ENCODE results near the gene ARHGAP44. TPM values are rescaled to one million over a fixed set of nuclear protein-coding genes. Genes with fewer than 3 reads are reported as not detected.

ARHGAP44 gene
- total RNA-seq, 2 experiments from 2014 or later, result 13.7 to 19.9 TPM

DNA sequence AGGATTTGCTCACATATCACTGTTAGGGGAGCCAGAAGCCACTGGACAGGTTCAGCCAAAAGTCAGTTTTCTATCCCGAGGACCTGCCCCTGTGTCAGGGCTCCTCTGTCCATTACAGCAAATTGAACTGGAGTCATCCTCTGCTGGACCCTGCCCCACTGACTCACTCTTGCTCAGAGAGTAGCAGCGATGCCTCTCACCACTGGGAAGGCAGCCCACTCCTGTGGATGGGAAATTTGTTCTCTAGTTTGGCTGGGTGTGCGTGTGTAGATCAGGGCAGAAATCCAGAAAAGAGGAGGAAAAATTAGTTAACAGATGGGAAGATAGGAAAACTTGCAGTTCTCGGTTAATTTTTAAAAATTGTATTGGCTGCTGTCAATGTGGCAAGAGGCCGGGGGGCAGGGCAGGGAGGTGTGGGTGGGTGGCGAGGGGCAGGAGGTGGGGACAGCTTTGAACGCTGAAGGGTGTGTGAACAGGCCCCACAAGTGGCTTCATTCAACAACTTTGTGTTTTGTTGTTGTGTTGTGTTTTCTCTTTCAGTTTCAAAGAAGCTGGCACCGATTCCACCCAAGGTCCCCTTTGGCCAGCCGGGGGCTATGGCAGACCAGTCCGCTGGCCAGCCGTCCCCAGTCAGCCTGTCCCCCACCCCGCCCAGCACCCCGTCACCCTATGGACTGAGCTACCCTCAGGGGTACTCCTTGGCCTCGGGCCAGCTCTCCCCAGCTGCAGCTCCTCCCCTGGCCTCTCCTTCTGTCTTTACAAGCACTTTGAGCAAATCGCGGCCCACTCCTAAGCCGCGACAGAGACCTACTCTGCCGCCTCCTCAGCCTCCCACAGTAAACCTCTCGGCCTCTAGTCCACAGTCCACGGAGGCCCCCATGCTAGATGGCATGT is 194.9 kb downstream of the ARHGAP44 start:
- TF ChIP-seq, protein P1, sequence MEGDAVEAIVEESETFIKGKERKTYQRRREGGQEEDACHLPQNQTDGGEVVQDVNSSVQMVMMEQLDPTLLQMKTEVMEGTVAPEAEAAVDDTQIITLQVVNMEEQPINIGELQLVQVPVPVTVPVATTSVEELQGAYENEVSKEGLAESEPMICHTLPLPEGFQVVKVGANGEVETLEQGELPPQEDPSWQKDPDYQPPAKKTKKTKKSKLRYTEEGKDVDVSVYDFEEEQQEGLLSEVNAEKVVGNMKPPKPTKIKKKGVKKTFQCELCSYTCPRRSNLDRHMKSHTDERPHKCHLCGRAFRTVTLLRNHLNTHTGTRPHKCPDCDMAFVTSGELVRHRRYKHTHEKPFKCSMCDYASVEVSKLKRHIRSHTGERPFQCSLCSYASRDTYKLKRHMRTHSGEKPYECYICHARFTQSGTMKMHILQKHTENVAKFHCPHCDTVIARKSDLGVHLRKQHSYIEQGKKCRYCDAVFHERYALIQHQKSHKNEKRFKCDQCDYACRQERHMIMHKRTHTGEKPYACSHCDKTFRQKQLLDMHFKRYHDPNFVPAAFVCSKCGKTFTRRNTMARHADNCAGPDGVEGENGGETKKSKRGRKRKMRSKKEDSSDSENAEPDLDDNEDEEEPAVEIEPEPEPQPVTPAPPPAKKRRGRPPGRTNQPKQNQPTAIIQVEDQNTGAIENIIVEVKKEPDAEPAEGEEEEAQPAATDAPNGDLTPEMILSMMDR (conservative IDR thresholded peaks at IDR 0.05; ENCODE audit: low read length), result no peak
- TF ChIP-seq EZH2phosphoT487 (IDR thresholded peaks at IDR 0.05; ENCODE audit: borderline replicate concordance, low read depth, low read length), result no peak
- no peak for DNase-seq (ENCODE audit: low spot score)
- H3K9me2 ChIP-seq (ENCODE audit: insufficient read depth, low read length), result no peaks in the 10 kb centered on the region
- H3K36me3 ChIP-seq (ENCODE audit: insufficient read depth, low read length), result peaks cover 7% of the 10 kb centered on the region; the same call in 1 of the 2 replicates
- H3K4me1 ChIP-seq (ENCODE audit: insufficient read depth, low read length, poor library complexity, severe bottlenecking), result peaks cover 8% of the 10 kb centered on the region
- no peak overlapping the region for H3K27ac ChIP-seq (ENCODE audit: low read depth, low read length, poor library complexity, severe bottlenecking)
- H3K79me2 ChIP-seq (ENCODE audit: insufficient read depth, low read depth, low read length), result no peaks in the 10 kb centered on the region
- no peak overlapping the region for H3K4me2 ChIP-seq (ENCODE audit: low read length)
- ChIA-PET CTCF (ENCODE audit: unreplicated experiment) (no interaction called here), POLR2A (interaction anchor here (1.0 kb wide), 1 partner anchor 34 kb away, joined by 3 read pairs; the partner anchor contains the start of gene ELAC2)
- no TSS peak for BruUV-seq (replicated peaks)
- intact Hi-C loops (cut with micrococcal nuclease; ENCODE audit: unreplicated experiment), result no loop called here
- no peaks in the 10 kb centered on the region for H4K20me1 ChIP-seq (ENCODE audit: insufficient read depth, low read length)
- no peaks in the 10 kb centered on the region for H3K9me3 ChIP-seq (ENCODE audit: low read length)
- no peak overlapping the region for H3K4me3 ChIP-seq (ENCODE audit: low read depth, low read length, poor library complexity, severe bottlenecking)
- H2AFZ ChIP-seq (ENCODE audit: low read length), result no peak overlapping the region

DNA sequence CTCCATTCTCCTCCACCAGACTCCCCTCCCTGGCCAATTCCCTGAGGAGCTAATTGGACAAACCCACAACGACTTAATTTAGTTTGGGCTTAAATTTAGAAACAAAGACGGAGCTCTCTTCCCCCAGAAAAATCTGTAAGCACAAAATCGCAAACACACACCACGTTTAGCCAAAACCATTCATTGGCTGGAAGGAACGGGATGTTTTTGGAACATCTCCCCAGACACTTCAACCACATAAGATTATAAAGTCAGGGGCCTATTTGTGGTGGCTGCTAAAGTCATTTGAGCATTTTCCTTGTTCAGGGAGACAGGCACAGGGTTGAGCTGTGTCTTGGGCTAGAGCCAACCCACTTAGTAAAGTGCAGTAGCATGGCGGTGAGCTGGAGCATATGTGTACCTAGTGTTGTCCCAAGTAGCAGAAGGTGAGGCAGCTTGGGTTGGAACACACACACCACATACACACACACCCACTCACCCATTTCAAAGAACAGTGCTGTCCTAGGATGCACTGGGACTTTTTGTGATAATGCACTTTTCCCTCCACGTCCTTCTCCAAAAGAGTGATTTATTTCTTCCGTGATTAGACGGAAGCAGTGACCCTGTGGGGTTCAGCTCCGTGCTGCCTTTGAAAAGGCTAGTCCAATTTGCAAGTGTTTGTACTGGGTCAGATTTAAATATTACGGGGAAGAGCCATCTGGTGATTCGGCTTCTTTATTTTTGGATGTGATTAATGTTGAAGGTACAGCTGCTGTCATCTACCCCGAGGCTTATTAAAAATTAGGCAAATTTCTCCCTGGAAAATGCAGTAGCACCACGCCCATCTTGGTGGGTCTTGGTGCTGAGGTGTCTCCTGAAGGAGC is 196.4 kb downstream of the ARHGAP44 start:
- CTCF ChIA-PET (ENCODE audit: unreplicated experiment), result no interaction called here
- intact Hi-C loops (cut with micrococcal nuclease; ENCODE audit: unreplicated experiment), result no loop called here
- no peak overlapping the region for H2AFZ ChIP-seq (ENCODE audit: low read length)
- H3K79me2 ChIP-seq (ENCODE audit: insufficient read depth, low read depth, low read length), result no peaks in the 10 kb centered on the region
- POLR2A ChIA-PET, result interaction anchor here (0.6 to 1.0 kb wide), 2 partner anchors 32 to 411 kb away, joined by 3 to 4 read pairs; partner anchors contain the start of gene ELAC2
- peaks cover 21% of the 10 kb centered on the region for H3K36me3 ChIP-seq (ENCODE audit: insufficient read depth, low read length)
- H3K4me2 ChIP-seq (ENCODE audit: low read length), result no peak overlapping the region
- TF ChIP-seq, protein P1 (conservative IDR thresholded peaks at IDR 0.05; ENCODE audit: low read length), result no peak
- TF ChIP-seq EZH2phosphoT487 (IDR thresholded peaks at IDR 0.05; ENCODE audit: borderline replicate concordance, low read depth, low read length), result no peak
- H3K9me3 ChIP-seq (ENCODE audit: low read length), result no peaks in the 10 kb centered on the region
- H4K20me1 ChIP-seq (ENCODE audit: insufficient read depth, low read length), result no peaks in the 10 kb centered on the region
- DNase-seq (ENCODE audit: low spot score), result no peak
- peaks cover 8% of the 10 kb centered on the region for H3K4me1 ChIP-seq (ENCODE audit: insufficient read depth, low read length, poor library complexity, severe bottlenecking)
- no TSS peak for BruUV-seq (replicated peaks)
- H3K4me3 ChIP-seq (ENCODE audit: low read depth, low read length, poor library complexity, severe bottlenecking), result no peak overlapping the region
- H3K27ac ChIP-seq (ENCODE audit: low read depth, low read length, poor library complexity, severe bottlenecking), result no peak overlapping the region
- no peaks in the 10 kb centered on the region for H3K9me2 ChIP-seq (ENCODE audit: insufficient read depth, low read length)

All from OCI-LY7 (cell line).